ENCODE results near the gene CCDC142. TPM values are rescaled to one million over a fixed set of nuclear protein-coding genes. Genes with fewer than 3 reads are reported as not detected.

Gene CCDC142
- total RNA-seq, 1 donor from 2014 or later = 3.9 TPM

- peak overlapping the region; percentile 32 for H3K4me3 ChIP-seq (ENCODE audit: low read depth, low read length)
- DNase-seq (ENCODE audit: low read depth) = no peak
- TF ChIP-seq, protein P1, sequence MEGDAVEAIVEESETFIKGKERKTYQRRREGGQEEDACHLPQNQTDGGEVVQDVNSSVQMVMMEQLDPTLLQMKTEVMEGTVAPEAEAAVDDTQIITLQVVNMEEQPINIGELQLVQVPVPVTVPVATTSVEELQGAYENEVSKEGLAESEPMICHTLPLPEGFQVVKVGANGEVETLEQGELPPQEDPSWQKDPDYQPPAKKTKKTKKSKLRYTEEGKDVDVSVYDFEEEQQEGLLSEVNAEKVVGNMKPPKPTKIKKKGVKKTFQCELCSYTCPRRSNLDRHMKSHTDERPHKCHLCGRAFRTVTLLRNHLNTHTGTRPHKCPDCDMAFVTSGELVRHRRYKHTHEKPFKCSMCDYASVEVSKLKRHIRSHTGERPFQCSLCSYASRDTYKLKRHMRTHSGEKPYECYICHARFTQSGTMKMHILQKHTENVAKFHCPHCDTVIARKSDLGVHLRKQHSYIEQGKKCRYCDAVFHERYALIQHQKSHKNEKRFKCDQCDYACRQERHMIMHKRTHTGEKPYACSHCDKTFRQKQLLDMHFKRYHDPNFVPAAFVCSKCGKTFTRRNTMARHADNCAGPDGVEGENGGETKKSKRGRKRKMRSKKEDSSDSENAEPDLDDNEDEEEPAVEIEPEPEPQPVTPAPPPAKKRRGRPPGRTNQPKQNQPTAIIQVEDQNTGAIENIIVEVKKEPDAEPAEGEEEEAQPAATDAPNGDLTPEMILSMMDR (conservative IDR thresholded peaks at IDR 0.05; ENCODE audit: low read depth, low read length) = no peak
Observed at GRCh38 chr2:74505448-74506246, 22.8 kb upstream of the CCDC142 start.

GRCh38 chr2:74504591-74504990 is 21.8 kb upstream of the CCDC142 start:
- H3K4me3 ChIP-seq (ENCODE audit: low read depth, low read length) = peak overlapping the region; percentile 94
- TF ChIP-seq, protein P1 (conservative IDR thresholded peaks at IDR 0.05; ENCODE audit: low read depth, low read length) = no peak
- DNase-seq (ENCODE audit: low read depth) = no peak

GRCh38 chr2:74503506-74504475 is 21.0 kb upstream of the CCDC142 start:
- peak overlapping the region; percentile 94 for H3K4me3 ChIP-seq (ENCODE audit: low read depth, low read length)
- no peak for DNase-seq (ENCODE audit: low read depth)
- TF ChIP-seq, protein P1 (conservative IDR thresholded peaks at IDR 0.05; ENCODE audit: low read depth, low read length) = no peak

- TF ChIP-seq, protein P1 (conservative IDR thresholded peaks at IDR 0.05; ENCODE audit: low read depth, low read length) = peak; percentile 30
- H3K4me3 ChIP-seq (ENCODE audit: low read depth, low read length) = peak overlapping the region; percentile 94
- no peak for DNase-seq (ENCODE audit: low read depth)
Observed at GRCh38 chr2:74502720-74503505, 20.1 kb upstream of the CCDC142 start.

GRCh38 chr2:74502147-74502719 is 19.4 kb upstream of the CCDC142 start:
- no peak for DNase-seq (ENCODE audit: low read depth)
- peak overlapping the region; percentile 94 for H3K4me3 ChIP-seq (ENCODE audit: low read depth, low read length)
- TF ChIP-seq, protein P1 (conservative IDR thresholded peaks at IDR 0.05; ENCODE audit: low read depth, low read length) = no peak

Measured in epithelial cell of proximal tubule (primary cell).